GM18502 (cell line): ENCODE data around the gene WNK1.
"Not testable (repeated sequence)": the region's sequence is repeated elsewhere in the genome, so short reads cannot be mapped to it uniquely, and the experiment has no call there.

ENCODE experiments used
- ATAC-seq: cut with Tn5 transposase; IDR thresholded peaks from one replicate; pipeline ENCODE4 v1.9.1; 2021; ENCODE audit warnings: mild to moderate bottlenecking; ENCODE audit not compliant: unreplicated experiment, poor library complexity

WNK1 gene

DNA sequence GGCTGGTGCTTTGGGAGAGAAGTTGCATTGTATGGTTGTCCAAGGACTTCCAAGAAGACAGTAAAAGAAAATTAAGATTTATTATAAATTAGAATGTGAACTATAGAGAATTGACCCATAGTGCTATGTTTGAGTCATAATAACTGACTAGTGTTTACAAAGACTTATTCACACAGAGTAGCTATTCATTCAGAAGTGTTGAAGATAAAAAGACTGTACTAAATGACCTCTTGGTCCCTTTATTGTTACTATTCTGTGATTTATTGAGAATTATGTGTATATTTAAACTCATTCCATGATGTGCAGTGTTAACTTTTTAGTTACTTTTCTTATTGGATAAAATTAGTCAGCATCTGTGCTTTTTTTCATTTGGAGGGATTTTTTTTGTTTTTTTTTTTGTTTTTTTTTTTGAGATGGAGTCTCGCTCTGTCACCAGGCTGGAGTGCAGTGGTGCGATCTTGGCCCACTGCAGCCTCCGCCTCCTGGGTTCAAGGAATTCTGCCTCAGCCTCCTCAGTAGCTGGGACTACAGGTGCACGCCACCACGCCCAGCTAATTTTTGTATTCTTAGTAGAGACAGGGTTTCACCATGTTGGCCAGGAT, 24.5 kb downstream of the WNK1 start:
- not testable (repeated sequence) for ATAC-seq

DNA sequence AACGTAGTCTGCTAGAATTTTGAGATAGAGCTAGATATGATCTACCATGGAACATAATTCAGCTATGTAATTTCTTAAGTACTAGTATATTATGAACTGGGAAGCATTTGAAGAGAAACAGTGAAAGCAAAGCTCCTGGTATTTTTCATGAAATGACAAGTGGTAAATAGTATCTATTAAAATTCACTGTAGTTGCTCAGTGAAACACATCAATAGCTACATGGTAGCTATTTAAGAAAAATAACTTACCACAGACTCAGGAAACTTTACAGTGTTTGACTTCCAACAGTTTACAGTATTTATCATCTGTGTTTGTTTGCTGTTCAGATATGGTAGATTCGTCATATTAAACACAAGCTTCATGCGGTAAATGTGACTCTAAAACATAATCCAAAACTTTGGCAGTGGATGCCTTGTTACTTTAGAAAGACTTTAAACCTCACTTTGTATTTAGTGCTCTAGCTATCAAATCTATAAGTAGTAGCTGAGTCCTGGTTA, 25.2 kb downstream of the WNK1 start:
- no peak for ATAC-seq

DNA sequence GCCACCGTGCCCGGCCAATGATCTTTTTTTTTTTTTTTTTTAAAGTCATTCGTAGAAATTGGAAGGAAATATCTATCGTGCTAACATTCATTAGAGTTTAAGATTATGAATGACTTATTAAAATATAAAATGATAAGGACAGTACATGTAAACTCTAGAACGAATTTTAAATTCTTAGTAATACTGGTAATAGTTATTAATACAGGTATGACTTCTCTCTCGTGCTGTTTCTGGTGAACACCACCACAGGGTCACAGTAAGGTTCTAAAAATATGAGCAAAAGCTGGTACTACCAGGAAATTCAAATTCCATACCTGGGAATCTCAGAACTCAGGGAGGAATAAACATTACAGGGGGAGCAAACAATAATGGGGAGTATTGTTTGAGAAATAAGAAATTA, 26.2 kb downstream of the WNK1 start:
- no peak for ATAC-seq

- ATAC-seq, result no peak
Measured at GRCh38 chr12:779745-780734, 27.7 kb downstream of the WNK1 start.

DNA sequence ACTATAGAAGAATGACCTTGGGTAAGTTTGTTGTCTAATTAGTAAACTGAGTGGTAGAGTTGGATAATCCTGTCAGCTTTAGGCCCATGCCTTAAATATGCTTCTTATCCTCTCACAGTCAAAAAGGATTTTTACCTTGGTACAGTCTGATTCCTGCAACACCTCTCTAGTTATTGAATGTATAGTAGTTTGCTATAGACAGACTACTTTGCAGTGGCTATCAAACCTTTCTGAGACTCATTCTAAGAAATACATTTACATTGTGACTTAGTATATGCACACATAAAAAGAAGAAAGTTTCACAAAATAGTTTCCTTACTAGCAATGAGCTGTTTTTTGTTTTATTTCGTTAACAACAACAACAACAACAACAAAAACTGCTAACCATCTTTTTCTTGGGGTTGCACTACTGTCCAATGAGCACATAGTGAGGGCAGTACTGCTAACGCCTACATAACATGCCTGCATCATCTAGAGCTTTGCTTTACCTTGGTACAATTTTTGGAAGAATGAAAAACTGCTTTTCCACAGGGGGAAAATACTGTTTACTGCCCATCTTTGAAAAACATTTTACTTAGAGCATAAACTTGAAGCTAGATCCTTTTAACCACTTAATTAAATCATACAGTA, 28.5 kb downstream of the WNK1 start:
- no peak for ATAC-seq

- ATAC-seq, result no peak
Measured at GRCh38 chr12:785706-786105, 33.3 kb downstream of the WNK1 start.

GRCh38 chr12:788288-788687, 35.9 kb downstream of the WNK1 start:
- no peak for ATAC-seq

- not testable (repeated sequence) for ATAC-seq
Measured at GRCh38 chr12:788762-789161, 36.4 kb downstream of the WNK1 start.

DNA sequence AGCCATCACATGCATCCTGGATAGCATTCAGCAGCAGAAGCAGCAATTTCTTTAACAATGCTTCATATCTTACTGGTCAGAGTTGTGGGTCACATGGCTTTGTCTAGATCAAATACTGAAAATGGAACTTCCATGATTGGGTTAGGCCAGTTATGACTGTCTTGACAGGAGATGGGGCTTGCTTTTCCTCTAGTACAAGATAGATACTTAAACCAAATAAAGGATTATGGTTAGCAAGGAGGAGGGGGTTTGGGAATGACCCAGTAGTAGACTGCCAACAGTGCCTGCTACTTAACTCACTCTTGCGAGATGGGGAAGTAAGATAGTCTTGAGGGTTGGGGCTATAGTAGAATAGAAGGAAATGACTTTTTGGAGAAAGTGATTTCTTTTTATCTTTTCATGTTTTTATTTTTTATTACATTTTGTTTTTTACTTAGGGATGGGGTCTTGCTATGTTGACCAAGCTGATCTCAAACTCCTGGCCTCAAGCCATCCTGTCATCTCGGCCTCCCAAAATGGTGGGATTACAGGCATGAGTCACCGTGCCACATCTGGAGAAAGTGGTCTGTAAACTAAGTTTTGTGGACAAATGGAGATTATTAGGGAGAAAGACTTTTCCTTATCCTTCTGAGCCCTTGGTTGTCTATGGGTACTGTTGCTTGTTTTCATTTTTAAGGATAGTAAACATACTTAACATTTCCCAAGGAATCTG, 37.6 kb downstream of the WNK1 start:
- no peak for ATAC-seq

DNA sequence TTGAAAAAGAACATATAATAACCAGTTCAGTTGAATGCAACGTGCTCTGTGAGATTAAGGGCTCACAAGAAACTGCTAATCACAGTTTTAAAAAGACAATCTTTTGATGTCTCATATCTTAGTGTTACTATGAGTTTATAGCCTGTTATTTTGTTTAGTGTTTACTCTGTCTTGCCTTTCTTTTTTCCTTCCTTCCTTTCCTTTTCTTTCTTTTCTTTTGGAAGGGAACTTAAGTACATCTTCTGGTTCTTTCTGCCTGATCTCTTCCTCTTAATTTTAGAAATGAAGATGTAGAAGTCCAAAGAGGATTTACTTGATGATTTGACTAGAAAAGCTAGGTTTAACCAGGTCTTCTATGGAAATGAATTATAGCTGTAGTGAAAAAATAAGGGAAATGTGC, 38.2 kb downstream of the WNK1 start:
- ATAC-seq, result no peak

- ATAC-seq, result no peak
Measured at GRCh38 chr12:793037-793436, 40.7 kb downstream of the WNK1 start.

DNA sequence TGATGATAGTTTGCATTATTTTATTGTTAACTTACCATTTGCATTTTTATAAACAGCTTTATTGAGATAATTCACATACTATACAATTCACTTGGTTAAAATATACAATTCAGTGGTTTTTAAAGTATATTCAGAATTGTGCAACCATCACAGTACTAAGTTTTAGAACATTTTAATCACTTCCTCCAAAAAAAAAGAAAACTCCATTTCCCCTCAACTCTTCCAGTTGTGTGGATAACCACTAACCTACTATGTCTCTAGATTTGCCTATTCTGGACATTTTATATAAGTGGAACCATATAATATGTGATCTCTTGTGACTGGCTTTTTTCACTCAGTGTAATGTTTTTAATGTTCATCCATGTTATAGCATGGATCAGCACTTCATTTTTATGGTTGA, 41.3 kb downstream of the WNK1 start:
- ATAC-seq, result no peak

GRCh38 chr12:795305-795704, 42.9 kb downstream of the WNK1 start:
- no peak for ATAC-seq

DNA sequence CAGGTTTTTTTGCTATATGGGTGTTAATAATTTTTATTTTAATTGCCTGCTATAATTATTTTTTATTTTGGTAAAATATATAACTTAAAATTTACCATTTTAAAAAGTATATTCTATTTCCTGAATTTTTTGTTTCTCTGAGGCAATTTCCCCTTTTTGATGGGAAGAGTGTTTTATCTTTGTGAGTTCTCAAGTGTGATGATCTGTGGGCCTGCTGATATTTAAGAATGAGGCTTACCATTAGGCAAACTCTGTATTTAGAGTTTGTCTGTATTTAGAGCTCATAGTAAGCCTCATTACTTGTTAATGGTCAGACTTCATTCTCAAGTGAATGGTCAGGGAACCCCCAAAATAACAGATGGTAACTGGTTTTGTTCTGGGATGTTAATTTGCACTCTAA, 48.0 kb downstream of the WNK1 start:
- ATAC-seq, result no peak

GRCh38 chr12:802242-803120, 50.1 kb downstream of the WNK1 start:
- no peak for ATAC-seq

GRCh38 chr12:805022-805632, 52.7 kb downstream of the WNK1 start:
- ATAC-seq, result no peak

DNA sequence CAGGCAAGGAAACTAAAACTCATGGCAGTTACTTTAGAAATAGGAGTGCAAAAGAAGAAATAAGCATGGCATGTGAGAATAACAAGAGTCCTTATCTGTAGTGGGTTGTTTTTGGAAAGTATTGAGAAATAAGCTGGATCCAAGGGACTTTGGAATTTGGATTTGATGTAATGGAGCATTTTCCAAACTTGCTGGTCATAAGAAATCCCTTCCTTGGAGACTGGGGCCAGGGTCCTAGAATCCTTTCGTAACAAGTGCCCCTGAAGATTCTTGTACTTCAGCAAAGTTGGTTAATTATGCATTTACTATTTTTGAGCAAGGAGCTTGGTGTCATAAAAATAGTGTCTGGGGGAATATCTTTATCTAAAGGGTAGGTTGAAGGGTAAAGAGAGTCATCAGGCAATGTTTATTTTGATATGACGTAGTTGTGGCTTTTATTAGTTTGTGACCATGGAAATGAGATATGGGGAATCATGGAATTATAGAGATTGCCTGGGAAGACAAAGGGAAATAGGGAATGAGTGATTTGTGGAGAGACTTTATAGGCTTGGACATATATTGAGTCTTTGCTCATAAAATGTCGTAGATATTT, 53.9 kb downstream of the WNK1 start:
- no peak for ATAC-seq

GRCh38 chr12:807041-807735, 54.8 kb downstream of the WNK1 start:
- ATAC-seq, result no peak
